HG02763 (cell line): ENCODE results near the gene DCST2.

Experiments
- ATAC-seq: cut with Tn5 transposase; IDR thresholded peaks from one replicate; pipeline ENCODE4 v1.9.1; 2021; ENCODE audit warnings: mild to moderate bottlenecking, moderate library complexity; ENCODE audit not compliant: unreplicated experiment

DCST2 gene

DNA sequence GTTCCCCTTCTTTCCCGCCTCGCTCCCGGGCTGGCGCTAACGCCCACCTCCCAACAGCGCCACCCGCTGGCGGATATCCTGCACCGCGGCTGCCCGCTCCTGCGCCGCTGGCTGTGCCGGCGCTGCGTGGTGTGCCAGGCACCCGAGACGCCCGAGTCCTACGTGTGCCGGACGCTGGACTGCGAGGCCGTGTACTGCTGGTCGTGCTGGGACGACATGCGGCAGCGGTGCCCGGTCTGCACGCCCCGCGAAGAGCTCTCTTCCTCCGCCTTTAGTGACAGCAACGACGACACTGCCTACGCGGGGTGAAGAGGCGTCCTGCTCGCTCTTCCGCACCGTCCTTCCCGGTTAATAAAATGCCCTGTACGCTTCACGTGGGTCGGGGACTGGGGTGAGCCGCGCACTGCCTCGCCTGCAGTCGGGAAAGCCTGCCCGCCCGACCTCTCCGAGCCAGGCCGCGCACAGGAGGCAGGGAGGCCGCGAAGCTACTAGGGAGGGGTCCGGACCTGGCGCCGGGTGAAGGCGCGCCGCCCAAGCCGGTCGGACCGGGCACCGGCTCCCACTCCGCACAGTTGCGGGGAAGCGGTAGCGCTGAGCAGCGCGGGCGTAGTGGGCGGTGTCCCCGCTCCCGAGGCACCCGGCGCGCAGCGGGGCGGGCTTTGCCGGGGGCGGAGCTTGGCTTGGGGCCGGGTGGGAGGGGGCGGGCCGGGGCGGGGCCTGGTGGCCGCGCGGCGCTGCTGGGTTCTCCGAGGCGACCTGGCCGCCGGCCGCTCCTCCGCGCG is 17.2 kb upstream of the DCST2 start, which contains the start of gene ADAM15:
ADAM15 (plus strand) TSS at position 757 of the 782 bp plus-strand sequence. CDS start 71 bp downstream, outside the sequence.
- ATAC-seq: peak; percentile 59

DNA sequence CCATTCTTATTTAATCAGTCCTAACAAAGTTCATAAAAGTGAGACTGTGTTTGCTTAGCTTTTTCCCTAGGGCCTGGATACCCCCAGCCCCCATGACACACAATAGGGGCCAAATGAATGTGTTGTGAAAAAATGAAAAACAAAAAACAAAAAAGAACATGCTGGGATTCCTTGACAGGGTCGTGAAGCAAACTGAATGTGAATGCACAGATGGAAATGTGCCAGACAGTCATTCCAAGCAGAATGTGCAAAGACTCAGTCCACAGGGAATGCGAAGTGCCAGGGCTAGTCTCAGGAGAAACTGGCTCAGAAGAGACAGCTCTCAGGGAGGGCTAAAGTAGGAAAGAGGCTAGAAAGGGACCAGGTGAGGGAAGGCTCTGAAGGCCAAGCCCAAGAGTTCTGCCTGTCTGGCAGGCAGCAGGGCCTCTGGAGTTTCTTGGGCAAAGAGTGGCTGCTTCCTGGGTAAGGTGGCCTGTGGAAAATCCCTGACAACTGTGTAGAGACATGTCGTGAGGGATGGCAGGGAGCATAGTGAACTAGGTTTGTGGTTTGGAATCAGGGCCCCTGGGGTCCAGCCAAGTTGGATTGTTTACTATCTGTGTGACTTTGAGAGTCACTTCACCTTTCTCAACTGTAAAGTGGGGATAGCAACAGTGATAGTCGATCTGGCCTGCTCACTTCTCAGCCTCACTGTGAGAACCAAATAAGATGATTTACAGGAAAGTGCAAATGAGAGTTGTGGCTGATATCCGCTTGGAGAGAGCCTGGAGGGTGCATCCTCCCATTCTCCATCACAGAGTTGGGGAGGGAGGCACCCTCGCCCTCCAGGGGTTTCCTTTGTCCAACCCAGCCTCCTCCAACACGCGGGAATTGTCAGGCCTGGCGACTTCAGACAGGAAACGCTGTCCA is 16.3 kb upstream of the DCST2 start:
- ATAC-seq: no peak

DNA sequence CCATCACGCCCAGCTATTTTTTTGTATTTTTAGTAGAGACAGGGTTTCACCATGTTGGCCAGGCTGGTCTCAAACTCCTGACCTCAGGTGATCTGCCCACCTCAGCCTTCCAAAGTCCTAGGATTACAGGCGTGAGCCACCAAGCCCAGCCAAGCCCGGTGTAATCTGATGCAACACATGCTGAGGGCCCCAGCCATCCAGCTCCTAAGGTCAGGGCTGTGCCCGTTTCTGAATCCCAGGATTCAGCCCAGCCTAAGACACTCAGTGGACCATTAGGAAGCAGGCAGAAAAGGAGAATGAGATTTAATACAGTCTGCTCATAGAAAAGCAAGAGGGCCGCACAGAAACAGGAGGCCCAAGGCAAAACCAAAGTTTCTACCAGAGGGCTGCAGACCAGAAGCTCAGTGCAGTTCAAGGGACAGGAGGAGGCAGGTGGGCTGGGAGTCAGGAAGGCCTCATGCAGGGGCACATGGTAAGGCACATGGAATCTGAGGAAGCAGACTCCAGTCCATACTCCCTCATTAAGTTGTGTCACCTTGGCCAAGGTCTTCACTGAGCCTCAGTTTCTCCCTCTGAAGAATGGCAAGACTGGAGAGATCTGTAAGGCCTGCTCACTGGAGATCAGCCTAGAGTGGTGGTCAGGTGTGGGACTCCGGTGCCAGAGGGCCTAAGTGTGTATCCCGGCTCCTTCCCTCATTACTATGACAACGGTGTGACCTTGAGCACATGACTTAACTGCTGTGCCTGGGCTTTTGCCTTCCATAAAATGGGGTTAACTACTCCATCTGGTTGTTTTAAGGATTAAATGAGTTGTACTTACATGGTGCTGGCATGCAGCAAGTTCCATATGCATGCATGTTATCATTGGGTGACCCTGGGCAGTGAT is 15.1 kb upstream of the DCST2 start:
- no peak for ATAC-seq

DNA sequence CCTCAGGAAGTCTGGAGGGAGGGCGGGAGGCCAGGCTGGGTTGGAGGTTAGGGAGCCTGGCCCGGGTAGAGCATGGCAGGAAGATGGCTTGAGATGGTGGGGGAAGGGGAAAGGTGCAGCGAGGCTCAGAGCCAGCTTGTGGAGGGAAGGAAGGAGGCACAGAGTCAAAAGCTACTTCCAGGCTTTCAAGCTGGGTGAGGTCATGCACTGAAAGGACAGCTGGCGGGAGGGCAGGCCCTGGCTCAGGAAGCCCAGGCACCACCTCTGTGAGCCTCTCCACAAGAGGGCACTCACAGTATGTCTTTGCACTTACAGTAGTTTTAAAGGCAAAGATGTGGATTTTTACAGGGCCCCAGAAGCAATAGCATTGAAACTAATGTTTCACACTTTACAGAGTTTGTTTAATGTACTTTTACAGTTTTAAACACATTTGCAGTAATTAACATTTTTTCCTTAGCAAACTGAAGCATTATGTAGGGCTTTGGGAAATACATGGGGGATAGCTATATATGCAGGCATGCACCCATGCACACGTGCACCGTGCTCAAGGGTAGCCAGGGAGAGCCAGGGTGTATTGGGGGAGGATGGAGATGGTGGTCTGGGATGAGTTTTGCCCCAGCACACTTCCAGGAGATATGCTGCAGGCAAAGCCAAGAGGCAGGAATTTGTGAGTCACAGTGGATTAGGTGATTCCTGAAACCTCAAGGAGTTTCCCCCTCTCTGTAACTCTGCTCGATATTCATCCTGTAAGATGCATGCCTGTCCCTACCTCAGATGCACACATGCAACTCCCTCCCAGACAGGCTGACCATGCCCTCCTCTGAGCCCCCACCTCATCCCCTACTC is 11.5 kb upstream of the DCST2 start:
- ATAC-seq: no peak

DNA sequence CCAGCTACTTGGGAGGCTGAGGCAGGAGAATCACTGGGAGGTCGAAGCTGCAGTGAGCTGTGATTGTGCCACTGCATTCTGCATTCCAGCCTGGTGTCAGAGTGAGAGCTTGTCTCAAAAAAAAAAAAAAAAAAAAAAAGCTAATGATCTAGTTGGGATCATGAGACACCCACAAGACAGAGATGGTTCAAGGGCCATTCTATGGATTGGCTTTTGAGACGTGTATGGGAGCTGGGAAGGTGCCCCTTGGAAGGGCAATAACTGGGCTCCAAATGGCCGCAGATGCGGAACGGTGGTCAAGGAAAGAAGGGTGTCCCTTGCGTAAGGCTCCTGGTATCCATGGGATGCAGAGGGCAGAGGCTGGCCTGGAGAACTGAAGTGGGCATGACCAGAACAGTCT is 10.8 kb upstream of the DCST2 start:
- no peak for ATAC-seq

DNA sequence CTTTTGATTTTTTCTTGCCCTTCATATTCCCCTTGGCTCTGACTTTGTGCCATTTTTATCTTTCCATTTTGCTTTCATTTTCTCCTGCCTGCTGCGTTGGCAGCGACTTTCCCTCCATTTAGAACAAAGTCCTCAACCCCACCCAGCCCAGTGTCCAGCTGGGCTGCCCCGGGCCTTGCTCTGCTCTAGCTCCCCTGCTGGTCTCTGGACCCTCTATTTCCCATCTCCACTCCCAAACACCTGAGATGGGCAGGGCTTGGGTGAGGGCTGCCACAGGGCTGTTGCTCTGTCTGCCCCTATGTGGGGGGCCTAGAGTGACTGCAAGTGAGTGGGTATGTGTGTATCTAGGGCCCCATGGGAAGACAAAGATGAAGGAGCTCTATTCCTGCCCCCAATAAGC is 10.2 kb upstream of the DCST2 start:
- ATAC-seq: no peak

DNA sequence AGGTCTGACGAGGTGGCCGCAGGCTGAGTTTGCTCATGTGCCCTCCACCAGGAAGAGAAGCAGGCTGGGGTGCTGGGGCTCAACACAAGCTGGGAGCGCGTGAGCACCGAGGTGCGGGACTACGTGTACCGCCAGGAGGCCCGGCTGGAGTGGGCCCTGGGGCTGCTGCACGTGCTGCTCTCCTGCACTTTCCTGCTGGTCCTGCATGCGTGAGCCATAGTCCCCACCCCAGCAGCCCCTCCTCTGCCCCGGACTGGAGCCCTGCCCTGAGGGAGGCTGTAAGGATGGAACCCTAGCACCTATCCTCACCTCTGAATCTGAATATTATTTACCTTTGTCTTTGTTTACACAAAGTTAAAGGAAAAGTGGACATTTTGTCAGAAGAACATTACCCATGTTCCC is 9.7 kb upstream of the DCST2 start:
- no peak for ATAC-seq

DNA sequence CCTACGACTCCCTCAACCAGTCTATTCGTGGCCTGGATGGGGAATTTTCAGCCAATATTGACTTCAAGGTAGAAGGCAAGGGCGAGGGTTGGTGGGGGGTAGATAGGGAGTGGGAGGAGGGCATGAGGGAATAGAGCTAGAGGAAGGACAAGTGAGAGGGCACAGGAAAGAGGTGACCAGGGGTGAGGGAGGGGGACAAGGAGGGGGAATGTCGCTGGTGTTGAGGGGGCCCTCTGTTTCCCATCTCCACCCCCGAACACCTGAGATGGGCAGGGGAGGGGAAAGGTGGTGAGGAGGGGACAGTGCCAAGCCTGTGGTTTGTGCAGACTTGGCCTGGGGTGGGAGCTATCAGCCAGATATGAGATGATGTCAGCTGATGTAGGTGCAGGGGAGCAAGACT is 9.2 kb upstream of the DCST2 start:
- no peak for ATAC-seq

DNA sequence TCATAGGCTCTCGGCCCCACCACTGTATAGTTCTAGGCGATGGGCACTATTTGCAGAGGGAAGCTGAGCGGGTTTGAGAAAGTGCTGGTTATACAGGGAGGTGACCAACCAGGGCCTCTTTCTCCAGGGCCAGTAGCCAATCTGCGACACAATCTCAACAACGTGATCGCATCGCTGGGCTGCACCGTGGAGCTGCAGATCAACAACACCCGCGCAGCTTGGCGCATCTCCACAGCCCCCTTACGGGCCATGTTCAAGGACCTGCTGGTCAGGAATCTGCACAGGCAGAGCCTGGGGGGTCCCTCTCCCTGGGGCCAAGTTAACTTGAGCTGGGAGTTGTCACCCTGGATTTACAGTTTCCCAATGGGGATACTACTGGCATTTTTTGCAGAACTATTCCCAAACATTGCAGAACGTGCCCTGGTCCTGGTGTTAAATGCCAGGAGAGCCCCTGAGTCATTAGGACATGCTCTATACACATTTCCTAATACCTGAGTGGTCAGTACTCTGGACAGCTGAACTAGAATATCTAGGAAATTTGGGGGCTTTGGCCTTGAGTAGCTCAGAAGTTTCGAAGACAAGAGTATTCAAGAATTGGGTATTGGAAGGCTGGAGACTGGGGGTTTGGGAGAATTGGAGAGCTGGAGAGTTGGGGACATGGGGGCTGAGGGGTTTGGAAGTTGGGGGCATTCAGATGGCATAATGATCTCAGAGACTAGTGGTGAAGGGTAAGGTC is 6.9 kb upstream of the DCST2 start:
- ATAC-seq: no peak

DNA sequence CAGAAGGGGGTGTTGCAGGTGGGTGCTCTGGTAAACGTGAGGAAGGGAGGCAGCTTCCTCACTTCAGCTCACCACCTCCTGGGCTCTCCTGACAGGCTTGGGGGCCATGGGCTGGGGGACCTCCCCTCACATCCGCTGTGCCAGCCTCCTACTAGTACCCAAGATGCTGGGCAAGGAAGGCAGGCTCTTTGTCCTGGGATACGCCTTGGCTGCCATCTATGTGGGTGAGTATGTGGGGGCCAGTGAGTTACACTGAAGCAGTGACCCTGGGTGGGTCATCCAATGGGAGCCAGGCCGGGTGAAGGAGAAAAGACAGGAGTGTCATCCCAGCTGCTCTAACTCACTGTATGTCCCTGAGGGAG is 5.7 kb upstream of the DCST2 start:
- ATAC-seq: no peak

DNA sequence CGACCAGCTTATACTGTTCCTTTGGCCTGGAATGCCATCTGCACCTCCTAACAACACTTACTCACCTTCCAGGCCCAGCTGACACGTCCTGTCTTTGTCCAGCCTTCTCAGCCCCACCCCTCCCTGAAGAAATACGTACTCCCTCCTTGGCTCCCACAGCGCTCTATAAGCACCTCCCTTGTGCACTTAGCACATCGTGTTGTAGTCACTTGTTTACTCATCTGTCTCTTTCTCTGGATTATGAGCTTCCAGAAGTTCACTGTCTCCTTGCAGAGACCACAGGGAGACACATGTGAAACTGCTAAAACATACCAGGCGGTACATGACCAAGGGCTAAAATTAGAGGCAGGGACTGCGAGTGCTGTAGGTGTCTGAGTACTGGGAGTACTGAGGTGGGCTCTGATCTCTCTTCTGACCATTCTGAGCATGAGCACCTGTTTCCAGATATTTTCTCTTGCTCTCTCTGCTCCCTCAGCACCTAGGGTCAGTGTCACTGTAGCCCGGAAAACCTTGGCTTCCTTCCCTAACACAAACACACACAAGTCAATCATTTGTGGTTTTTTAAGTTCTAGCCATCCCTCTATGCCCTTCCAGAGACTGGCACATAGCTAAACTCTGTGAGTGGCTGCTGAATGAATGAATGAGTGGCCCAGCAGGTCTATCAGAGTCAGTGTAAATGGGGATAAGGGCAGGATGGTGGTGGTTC is 5.2 kb upstream of the DCST2 start:
- ATAC-seq: no peak

DNA sequence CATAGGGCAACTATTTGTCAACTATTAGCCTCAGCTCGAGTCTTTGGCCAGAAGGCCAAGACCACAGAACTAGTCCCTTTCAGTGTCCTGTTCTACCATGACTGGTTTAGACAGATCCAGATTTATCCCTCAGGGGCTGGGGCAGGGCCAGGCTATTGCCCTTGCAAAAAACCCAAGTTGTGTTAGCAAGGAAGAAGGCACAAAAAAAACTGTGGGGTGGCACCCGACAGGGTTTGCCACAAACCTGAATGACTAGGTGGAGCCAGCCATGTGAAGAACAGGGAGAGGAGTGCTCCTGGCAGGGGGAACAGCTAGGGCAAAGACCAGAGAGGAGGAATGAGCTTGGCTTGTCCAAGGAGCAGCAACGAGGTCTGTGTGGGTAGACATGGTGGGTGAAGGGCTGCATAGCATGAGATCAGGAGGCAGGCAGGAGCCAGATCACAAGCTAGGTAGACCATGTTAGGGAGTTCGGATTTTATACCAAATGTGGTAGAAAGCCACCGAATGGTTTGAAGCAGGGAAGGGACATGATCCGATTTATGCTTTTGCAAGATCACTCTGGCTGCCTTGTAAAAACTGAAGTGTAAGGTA is 4.4 kb upstream of the DCST2 start:
- no peak for ATAC-seq

DNA sequence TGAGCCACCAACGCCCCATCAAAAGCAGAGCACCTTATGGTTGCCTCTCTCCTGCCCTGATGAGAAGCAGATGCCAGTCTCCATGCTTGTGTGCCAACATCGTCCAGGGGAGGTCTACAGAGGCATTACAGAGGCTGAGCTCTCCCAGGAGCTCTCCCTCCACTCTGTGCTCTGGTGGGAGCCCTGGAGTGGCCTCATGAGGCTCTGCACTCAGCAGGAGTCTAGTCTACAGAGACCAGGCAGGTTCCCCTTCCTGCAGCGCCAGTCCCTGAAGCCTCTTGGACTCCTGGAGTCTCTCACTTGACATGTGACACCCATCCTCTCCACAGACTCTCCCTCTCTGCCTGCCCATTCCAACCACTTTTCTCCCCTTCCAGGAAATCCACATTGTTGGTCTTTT is 3.5 kb upstream of the DCST2 start:
- no peak for ATAC-seq

DNA sequence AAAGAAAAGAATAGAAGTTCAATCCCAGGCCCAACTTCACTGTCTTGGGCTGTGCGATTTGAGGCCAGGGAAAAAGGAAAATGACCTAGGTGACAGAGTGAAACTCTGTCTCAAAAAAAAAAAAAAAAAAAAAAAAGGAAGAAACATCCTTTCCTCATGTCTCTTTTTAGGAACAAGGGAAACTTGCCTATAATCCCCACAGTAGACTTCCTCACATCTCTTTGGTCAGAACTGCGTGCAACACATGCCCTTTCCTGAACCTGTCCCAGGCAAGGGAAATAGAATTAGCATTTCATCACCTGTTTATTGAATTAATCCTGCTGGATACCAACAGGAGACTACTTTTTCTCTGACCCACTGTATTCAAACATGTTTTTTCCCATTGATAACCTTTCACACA is 2.4 kb upstream of the DCST2 start:
- no peak for ATAC-seq

DNA sequence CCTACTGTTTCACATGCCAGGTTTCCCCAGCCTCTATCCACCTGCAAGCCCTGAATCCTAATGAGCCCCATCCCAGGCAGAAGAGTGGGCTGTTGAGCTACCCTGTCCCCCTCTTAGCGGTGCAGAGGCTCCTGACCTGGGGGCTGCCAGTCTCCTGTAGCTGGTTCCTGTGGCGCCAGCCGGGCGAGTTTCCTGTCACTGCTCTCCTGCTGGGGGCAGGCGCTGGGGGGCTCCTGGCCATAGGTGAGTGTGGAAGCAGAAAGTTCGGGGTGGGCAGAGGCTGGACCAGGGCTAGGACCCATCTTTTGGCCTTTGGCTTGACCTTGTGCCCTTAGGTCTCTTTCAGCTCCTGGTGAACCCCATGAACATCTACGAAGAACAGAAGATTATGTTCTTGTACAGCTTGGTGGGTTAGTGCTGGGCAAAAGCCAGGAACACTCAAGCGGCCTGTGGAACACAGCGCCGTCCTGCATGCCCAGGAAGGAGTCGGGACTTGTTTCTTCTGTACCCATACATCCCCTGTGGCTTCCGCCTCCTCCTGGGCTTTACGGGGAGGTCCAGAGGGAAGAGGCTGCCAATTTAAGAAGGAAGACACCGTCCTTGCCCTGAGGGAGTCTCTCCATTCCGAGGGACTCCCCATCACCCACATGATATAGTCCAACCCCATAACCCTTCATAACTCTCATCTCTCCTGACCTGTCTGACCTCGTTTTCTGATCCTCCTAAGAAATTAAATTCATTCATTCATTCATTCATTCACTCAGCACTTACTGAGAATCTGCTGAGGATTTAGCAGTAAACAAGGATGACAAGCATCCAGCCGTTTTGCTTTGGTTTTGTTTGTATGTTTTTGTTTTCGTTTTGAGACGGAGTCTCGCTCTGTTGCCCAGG is 982 bp upstream of the DCST2 start:
- no peak for ATAC-seq

DNA sequence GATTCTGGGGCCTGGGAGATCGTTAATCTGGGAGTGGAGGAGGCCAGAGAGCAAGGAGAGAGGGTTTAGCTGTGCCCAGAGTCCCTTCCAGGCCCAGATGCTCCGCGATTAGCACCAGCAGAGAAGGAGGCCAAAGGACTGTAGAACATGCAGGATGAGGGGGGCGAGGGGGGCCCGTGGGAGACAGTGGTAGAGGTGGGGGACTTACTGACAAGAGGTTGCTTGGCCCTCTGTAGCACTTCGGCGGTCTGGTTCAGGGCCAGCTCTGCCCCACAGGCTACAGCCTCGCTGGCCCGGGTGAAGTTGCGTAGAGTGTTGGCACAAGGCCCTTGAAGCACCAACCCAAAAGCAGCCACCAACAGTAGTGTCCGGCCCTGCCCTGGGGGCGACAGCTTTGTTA is 695 bp downstream of the DCST2 start:
- ATAC-seq: no peak

DNA sequence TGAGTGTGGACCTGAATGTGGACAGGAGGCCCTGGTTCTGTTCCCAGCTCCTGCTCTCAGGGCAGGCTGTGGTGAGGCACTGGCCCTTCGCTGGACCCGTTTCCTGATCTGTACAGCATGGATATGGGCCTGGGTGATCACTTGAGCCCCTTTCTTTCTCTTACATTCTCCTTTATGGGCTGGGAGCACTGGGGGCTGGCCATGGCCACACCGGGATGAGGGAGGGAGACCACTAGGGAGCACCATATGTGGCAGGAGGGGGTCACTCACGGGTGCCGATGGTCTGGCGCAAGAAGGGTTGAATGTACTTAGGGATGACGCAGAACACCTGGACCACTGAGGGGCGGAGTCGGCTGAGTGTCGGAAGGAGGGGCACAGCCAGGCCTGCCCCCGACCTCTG is 2.7 kb downstream of the DCST2 start:
- no peak for ATAC-seq
